Skeletal muscle satellite cell (primary cell): ENCODE results near the gene SUSD2.
"Not testable (repeated sequence)": the region's sequence is repeated elsewhere in the genome, so short reads cannot be mapped to it uniquely, and the experiment has no call there.

ENCODE experiments used
- H3K27me3 ChIP-seq: 2 replicates; pipeline ENCODE4 v1.7.0; 2013; ENCODE audit warnings: low read length; ENCODE audit not compliant: control insufficient read depth, insufficient read depth
- H3K36me3 ChIP-seq: 2 replicates; pipeline ENCODE4 v1.7.0; 2013; ENCODE audit warnings: mild to moderate bottlenecking, control low read depth, low read length; ENCODE audit not compliant: insufficient read depth
- H3K4me1 ChIP-seq: 2 replicates; pipeline ENCODE4 v1.7.0; 2013; ENCODE audit warnings: low read length; ENCODE audit not compliant: control insufficient read depth, insufficient read depth
- H3K4me2 ChIP-seq: 2 replicates; pipeline ENCODE4 v1.7.0; 2013; ENCODE audit warnings: mild to moderate bottlenecking, low read length
- H3K4me3 ChIP-seq: 2 replicates; pipeline ENCODE4 v1.7.0; 2013; ENCODE audit warnings: low read length
- H3K9ac ChIP-seq: 2 replicates; pipeline ENCODE4 v1.7.0; 2013; ENCODE audit warnings: mild to moderate bottlenecking, low read depth, low read length, moderate library complexity
- H3K9me3 ChIP-seq: replicated peaks from 2 replicates; pipeline ENCODE4 v1.7.0; 2013; ENCODE audit warnings: mild to moderate bottlenecking, control low read depth, low read length

SUSD2 gene

GRCh38 chr22:24200619-24201212, 19.4 kb downstream of the SUSD2 start:
- no peak overlapping the region for H3K4me3 ChIP-seq
- H3K9ac ChIP-seq = no peak overlapping the region
- H3K27me3 ChIP-seq = no peaks in the 10 kb centered on the region
- H3K9me3 ChIP-seq = no peaks in the 10 kb centered on the region
- peaks cover 44% of the 10 kb centered on the region for H3K4me1 ChIP-seq
- H3K36me3 ChIP-seq = no peaks in the 10 kb centered on the region
- peak overlapping the region; percentile 4 for H3K4me2 ChIP-seq

DNA sequence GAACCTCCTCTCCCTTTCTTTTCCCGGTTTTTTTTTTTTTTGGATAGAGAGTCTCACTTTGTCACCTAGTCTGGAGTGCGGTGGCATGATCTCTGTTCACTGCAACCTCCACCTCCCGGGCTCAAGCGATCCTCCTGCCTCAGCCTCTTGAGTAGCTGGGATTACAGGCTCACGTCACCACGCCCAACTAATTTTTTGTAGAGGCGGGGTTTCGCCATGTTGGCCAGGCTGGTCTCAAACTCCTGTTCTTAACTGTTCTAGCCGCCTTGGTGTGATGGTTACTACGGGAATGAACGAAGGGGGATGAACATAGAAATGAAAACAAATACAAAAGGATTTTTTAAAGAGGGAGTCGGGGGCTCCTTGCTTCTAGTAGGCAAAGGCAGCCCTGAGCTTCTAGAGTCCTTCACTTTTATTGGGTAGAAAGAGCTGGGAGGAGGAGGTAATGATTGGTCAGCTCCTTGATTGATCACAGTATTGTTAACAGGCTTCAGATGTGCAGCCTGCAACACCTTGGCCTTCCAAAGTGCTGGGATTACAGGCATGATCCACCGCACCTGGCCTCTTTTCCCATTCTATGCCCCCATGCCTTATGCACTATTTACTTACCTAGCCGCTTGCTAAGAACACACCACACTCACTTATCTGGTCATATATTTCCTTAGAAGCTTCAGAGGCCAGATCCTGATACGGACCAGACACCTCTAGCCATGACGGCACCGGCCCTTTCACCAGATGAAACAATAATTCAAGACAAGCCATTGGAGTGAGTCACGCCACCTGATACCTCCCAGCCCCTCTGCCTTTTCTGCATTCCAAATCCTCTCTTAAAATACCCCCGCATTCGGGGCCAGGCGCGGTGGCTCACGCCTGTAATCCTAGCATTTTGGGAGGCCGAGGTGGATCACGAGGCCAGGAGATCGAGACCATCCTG, 20.7 kb downstream of the SUSD2 start:
- peaks cover 54% of the 10 kb centered on the region for H3K4me1 ChIP-seq
- no peak overlapping the region for H3K9ac ChIP-seq
- no peaks in the 10 kb centered on the region for H3K27me3 ChIP-seq
- no peaks in the 10 kb centered on the region for H3K36me3 ChIP-seq
- no peaks in the 10 kb centered on the region for H3K9me3 ChIP-seq
- H3K4me3 ChIP-seq = no peak overlapping the region
- H3K4me2 ChIP-seq = no peak overlapping the region

DNA sequence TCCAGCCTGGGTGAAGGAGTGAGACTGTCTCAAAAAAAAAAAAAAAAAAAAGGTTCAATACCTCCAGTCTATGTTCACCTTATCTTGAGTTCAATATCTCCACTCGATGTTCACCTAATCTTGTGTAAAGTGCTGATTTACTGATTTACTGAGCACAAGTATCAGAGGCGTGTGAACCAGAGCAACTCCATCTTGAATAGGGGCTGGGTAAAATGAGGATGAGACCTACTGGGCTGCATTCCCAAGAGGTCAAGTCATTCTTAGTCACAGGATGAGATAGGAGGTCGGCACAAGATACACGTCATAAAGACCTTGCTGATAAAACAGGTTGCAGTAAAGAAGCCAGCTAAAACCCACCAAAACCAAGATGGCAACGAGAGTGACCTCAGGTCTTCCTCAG, 22.6 kb downstream of the SUSD2 start:
- not testable (repeated sequence) for H3K4me3 ChIP-seq, H3K36me3 ChIP-seq, H3K9ac ChIP-seq, H3K9me3 ChIP-seq, H3K4me2 ChIP-seq, H3K27me3 ChIP-seq
- H3K4me1 ChIP-seq = peaks cover 58% of the 10 kb centered on the region

- H3K27me3 ChIP-seq = no peaks in the 10 kb centered on the region
- no peak overlapping the region for H3K4me3 ChIP-seq
- H3K4me1 ChIP-seq = peaks cover 67% of the 10 kb centered on the region
- no peaks in the 10 kb centered on the region for H3K9me3 ChIP-seq
- no peaks in the 10 kb centered on the region for H3K36me3 ChIP-seq
- H3K9ac ChIP-seq = peak overlapping the region; percentile 32
- H3K4me2 ChIP-seq = no peak overlapping the region
Observed at GRCh38 chr22:24205438-24206195, 24.3 kb downstream of the SUSD2 start.

GRCh38 chr22:24206460-24207263, 25.4 kb downstream of the SUSD2 start:
- H3K9me3 ChIP-seq, H3K4me3 ChIP-seq, H3K27me3 ChIP-seq, H3K36me3 ChIP-seq: not testable (repeated sequence)
- peak overlapping the region; percentile 88 for H3K9ac ChIP-seq
- H3K4me1 ChIP-seq = peaks cover 61% of the 10 kb centered on the region
- H3K4me2 ChIP-seq = peak overlapping the region; percentile 66

DNA sequence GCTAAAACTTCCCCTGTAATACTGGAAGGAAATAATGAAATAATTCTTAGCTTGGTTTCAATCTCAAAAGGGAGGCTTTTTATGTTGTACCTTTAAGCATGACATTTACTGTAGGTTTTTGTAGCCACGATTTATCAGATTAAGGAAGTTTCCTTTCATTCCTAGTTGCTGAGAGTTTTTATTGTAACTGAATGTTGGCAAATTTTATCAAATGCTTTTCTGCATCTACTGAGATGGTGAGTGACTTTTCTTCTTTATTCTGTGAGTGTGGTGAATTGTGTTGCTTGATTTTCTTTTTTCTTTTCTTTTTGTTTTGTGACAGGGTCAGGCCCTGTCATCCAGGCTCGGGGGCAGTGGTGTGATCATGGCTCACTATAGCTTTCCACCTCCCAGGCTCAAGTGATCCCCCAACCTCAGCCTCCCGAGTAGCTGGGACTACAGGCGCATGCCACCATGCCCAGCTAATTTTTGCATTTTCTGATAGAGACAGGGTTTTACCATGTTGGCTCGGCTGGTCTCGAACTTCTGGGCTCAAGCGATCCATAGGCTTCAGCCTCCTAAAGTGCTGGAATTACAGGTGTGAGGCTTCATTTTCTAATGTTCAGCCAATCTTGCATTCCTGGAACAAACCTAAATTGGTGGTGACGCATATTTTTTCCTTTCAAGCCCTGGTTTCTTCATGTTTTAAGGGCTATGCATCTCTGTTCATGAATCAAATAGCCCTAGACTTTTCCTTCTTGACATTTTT, 26.2 kb downstream of the SUSD2 start:
- peak overlapping the region; percentile 36 for H3K4me3 ChIP-seq
- H3K27me3 ChIP-seq = no peaks in the 10 kb centered on the region
- H3K4me1 ChIP-seq = peaks cover 53% of the 10 kb centered on the region
- no peaks in the 10 kb centered on the region for H3K36me3 ChIP-seq
- peak overlapping the region; percentile 88 for H3K9ac ChIP-seq
- H3K4me2 ChIP-seq = peak overlapping the region; percentile 66
- no peaks in the 10 kb centered on the region for H3K9me3 ChIP-seq

DNA sequence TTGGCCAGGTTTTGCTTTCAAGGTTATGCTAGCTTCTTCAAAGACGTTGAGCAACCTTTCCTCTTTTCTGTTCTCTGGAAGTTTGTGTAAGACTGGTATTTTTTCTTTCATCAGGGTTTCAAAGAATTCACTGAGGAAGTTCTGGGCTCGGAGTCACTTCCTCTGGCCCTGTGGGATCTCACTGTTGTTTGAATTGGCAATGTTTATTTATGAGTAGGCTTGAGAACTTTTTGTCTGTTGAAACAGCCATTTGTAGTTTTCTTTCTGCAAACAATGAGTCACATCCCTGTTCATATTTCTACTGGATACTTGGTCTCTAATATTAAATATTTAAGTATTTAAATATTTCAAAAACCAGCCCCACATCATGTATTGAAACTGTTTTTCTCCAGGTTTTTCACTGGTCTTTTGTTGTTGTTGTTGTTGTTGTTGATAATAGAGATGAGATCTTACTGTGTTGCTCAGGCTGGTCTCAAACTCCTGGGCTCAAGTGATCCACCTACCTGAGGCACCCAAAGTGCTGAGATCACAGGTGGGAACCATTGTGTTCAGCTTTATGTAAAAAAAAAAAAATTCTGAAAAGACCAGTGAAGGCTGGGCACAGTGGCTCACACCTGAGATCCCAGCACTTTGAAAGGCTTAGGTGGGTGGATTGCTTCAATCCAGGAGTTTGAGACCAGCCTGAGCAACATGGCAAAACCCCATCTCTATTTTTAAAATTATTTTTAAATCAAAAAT, 26.9 kb downstream of the SUSD2 start:
- H3K9me3 ChIP-seq = no peaks in the 10 kb centered on the region
- peak overlapping the region; percentile 68 for H3K4me2 ChIP-seq
- peak overlapping the region; percentile 36 for H3K4me3 ChIP-seq
- peak overlapping the region; percentile 88 for H3K9ac ChIP-seq
- H3K4me1 ChIP-seq = peaks cover 53% of the 10 kb centered on the region
- no peaks in the 10 kb centered on the region for H3K36me3 ChIP-seq
- no peaks in the 10 kb centered on the region for H3K27me3 ChIP-seq

GRCh38 chr22:24209016-24209415, 27.7 kb downstream of the SUSD2 start:
- no peaks in the 10 kb centered on the region for H3K36me3 ChIP-seq
- H3K4me1 ChIP-seq = peaks cover 53% of the 10 kb centered on the region
- H3K4me3 ChIP-seq = no peak overlapping the region
- H3K9ac ChIP-seq = peak overlapping the region; percentile 84
- H3K4me2 ChIP-seq = no peak overlapping the region
- no peaks in the 10 kb centered on the region for H3K9me3 ChIP-seq
- H3K27me3 ChIP-seq = no peaks in the 10 kb centered on the region

- Histone ChIP-seq H3K9me3 (no peaks in the 10 kb centered on the region), H3K4me3 (no peak overlapping the region), H3K4me2 (no peak overlapping the region), H3K36me3 (no peaks in the 10 kb centered on the region), H3K27me3 (no peaks in the 10 kb centered on the region), H3K4me1 (peaks cover 58% of the 10 kb centered on the region), H3K9ac (no peak overlapping the region)
Observed at GRCh38 chr22:24209687-24210086, 28.4 kb downstream of the SUSD2 start.

DNA sequence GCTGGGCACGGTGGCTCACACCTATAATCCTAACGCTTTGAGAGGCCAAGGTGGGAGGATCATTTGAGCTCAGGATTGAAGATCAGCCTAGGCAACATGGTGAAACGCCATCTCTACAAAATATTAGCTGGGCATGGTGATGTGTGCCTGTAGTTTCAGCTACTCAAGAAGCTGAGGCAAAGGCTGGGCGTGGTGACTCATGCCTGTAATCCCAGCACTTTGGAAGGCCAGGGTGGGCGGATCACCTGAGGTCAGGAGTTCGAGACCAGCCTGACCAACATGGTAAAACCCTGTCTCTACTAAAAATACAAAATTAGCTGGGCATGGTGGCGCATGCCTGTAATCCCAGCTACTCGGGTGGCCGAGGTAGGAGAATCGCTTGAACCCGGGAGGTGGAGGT, 29.1 kb downstream of the SUSD2 start:
- not testable (repeated sequence) for H3K4me3 ChIP-seq, H3K4me2 ChIP-seq

More for the DNA sequence above, 29.1 kb downstream of the SUSD2 start:
- H3K4me1 ChIP-seq = peaks cover 58% of the 10 kb centered on the region
- H3K9ac ChIP-seq, H3K36me3 ChIP-seq, H3K27me3 ChIP-seq, H3K9me3 ChIP-seq: not testable (repeated sequence)
